Activated gamma-delta T cell treated with anti-CD3 and anti-CD28 coated beads, Interleukin-2, amount 50 U/mL, for 16 hours (primary cell): ENCODE measurements around the gene PRKCA.
"Not testable (repeated sequence)": the region's sequence is repeated elsewhere in the genome, so short reads cannot be mapped to it uniquely, and the experiment has no call there.

Experiments used
- DNase-seq: peaks from one replicate; pipeline ENCODE4 v3.0.0-alpha.2; 2020; ENCODE audit warnings: low read depth

The PRKCA gene

DNA sequence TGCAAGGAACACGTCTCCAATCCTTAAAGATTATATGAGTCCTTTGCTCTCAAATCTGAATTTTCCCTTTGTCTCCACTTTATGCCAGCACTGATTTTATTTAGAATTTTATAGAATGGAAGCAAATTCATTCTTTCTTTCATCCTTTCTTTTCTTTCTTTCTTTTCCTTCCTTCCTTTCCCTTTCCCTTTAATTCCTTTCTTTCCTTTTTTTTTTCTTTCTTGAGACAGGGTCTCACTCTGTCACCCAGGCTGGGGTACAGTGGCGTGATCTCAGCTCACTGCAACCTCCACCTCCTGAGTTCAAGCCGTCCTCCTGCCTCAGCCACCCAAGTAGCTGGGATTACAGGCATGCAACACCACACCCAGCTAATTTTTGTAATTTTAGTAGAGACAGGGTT is 187.2 kb downstream of the PRKCA start:
- not testable (repeated sequence) for DNase-seq

DNA sequence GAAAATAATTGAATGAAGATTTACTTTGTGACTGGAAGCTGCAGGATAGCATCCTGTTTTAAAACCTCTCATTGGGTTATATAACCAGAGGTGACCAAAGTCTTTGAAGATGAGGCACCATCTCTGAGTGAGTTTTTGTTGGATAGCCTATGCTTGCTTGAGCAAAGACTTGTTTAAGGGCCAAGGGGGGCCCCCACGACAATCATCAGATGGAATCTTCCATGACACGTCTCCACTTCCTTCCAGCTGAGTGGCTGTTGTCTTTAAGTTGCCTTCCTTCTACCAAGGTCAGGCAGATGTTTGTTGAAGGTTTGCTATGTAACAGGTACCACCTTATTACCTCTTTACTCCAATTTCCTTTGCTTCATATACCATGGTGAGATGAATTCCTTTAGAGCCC is 188.8 kb downstream of the PRKCA start:
- DNase-seq: no peak

DNA sequence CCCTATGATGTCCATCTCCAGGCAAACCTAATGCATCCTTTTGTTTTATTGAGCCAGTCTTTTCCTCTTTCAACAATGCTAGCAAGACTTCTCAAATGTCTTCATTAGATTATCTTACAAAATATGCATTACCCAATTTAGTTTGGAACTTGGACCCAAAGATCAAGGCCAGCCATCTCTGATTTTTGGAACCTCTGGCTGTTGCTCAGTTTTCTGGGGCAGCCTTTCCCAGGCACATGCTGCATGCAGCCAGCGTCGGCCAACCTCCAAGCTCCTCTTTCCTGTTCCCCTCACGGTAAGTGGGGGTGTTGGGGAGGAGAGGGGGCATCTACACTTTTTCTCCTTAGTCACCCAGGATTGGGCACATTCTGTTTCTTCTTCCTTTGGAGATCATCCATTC is 189.3 kb downstream of the PRKCA start:
- DNase-seq: no peak

DNA sequence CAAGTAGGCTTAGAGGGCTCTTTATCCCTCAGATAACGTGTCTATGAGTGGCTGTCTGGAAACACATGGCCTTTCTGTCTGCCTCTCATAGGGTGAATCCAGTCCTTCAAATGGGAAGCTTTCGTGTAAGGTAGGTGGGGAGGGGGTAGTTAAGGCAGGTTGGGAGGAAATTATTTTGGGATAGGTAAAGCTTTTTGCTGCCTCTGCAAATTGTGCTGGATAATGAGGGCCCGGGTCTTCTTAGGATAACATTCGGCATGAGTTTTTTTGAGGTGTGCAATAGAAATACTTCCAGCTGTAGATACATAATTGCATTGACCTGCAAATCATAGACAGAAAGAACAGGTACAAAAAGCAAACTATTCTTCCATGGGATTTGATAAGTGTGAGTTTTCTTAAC is 189.7 kb downstream of the PRKCA start:
- no peak for DNase-seq

DNA sequence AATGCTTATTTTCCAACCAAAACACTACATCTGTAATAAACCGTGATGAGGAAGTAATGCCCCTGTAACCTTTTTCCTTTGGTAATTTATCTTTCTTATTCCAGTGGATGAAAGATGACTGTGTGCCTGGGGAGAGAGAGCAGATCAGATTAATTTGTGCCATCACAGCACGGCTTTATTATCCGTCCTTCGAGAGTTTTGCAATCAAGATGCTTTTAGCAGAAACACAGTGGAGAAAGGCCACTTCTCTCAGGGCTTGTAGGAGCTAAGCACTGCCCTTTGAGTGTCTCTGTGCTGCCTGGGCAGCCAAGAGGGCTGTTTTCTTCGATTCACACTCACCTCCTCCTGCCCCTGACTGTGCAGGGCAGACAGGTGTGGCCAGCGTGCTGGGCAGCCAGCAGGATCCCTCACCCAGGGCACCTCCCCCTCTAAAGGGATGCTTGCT is 190.2 kb downstream of the PRKCA start:
- no peak for DNase-seq

DNA sequence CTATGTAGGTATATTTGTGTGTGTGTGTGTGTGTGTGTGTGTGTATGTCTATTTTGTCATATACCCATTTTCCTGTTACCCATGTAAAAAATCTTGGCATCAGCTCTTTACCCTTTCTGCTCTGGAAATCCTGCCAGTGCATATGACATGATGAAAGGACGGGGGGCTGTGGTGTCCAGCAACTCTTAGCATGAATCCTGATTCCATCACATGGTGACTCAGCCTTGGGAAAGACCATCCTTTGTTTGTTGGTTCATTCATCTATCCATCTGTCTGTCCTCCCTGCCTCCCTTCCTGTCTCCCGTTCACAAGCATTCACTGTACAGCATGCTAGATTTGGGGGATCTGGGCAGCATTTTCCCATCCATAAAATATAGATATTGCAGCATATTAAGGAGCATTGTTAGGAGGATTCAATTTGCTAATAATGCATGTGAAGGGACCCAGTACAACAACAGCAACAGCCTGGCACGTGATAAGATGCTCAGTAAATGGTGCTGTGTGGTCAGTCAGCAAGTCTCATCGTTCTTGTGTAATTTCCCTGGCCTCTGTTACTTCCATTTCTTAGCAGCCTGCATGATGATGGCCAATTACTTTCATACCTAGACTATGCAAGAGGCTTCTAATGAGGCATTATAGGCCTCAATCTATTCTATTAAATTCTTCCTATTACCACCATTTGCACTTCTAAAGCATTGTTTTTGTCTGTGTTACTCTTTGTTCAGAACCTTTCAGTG is 191.0 kb downstream of the PRKCA start:
- no peak for DNase-seq

DNA sequence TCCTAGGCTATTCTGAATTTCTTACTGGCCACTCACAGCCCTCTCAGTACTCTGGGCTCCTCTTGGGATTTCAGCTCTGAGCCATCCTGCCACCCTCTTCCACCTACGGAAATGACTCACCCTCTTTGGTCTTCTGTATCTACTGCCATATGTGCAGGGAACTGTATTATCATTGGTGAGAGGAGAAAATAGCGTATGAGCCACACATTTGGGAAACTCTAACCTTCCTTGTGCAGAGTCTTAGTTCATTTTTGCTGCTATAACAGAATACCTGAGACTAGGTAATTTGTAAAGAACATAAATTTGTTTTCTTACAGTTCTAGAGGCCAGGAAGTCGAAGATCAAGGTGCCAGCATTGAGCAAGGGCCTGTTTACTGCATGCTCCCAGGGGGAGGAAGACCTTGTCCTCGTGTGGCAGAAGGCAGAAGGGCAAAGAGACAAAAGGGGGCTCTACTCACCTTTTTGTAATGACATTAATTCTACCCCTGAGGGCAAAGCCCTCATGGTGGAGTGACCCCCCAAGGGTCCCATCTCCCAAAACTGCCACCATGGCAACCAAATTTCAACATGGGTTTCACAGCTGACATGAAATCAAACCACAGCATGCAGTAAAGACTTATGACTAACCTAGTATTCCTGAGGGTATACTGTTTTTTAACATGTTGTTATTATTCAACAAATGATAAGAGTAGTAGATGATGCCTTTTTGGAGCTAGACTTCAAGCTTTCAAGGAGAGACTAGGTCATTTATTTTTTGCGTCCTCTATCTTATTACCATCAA is 191.8 kb downstream of the PRKCA start:
- no peak for DNase-seq

DNA sequence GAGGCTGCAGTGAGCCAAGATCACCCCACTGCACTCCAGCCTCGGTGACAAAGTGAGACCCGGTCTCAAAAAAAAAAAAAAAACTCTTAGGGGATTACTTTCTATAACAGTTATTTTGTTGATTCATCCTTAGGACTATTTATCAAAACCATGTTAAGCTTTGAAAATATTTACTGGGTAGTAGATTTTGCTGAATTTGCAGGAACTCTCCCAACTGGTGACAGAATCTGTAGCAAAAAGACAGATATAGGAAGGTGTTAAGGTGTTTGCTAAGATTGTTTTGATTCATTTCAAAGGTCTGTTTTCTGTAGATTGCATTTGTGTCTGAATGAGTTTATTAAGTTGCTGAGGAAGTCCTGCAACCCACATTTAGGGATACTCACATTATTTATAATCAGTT is 192.6 kb downstream of the PRKCA start:
- no peak for DNase-seq

DNA sequence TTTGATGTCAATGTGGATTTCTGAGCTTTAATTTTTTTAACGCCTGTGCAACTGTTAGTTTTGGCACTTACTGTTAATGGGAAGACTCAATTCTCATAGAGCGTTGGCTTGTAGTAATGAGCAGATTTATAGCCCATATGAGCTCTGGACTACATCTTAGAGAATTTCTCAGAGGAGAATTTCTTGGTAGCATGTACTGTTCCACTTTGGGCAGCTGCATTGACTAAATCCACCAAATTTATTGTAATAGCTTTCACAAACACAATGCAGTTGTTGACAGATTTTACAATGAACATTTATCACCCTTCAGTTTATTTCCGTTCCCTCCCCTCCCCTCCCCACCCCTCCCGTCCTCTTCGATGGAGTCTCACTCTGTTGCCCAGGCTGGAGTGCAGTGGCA is 193.9 kb downstream of the PRKCA start:
- no peak for DNase-seq

DNA sequence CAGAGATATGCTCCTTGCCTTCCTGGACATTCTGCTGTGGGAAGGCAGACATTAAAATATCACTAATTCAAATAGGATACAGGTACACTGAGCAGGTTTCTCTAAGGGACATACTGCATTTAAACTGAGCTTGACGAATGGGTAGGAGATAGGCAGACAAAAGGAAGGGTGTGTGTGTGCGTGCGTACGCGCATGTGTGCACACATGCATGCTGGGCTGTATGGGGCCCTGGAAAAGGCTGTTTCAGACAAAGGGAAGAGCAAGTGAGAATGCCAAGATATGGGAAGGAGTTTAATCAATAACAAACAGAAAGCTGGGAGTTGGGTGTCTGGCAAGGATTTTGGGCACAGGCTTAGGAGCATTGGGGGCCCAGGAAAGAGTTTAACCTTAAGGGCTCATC is 196.2 kb downstream of the PRKCA start:
- DNase-seq: no peak

DNA sequence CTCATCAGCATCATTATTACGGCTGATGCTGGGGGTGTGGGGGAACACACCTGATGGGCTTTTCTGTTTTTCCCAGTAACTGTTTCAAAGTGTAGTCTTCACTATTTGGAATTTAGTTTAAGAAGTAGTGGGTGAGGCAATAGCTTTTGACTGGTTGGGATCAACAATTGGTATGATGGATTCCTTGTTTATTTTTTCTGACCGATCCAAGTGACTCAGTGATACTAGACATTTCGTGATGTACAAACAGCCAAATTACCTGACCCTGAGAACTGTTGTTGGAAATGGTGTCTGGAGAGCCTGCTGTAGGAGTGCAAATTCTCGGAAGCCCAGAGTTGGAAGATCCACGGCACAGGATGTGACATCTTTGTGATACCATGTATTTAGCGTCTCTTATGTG is 204.2 kb downstream of the PRKCA start:
- no peak for DNase-seq

DNA sequence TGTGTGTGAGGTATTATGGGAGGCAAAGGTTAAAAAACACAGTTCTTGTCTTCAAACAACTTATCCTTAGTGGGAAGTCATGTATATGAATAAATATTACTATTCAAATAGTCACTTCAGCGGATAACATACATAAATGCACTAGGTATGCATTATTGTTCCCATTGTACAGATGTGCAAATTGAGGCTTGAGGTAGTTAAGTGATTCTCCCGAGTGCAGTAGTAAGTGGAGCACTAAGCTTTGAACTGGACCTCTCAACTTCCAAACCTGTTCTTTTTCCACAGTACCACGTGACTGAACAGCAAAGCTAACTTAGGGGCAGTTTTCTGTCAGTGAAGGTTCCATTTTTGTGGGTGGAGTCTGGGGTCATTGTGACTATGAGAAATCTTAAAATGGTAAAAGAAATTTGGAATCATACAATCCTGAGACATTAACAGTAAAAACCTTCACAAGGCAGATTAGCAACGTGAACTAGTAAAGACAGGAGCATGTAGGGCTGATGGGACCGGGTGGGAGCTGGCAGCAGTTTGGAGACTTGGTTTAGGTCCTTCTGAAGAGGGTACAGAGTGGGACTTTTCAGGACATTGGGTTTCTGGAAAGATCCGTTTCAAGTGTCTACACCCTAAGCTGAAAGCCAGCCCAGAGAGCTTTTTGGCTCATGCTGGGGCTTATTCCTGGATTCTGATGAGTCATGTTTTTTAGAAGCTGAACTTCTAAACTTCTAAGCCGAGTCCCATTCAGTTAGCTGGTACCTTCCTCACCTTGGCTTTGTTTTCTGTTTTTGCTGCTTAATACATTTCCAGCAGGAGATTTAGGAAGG is 204.9 kb downstream of the PRKCA start:
- DNase-seq: no peak

DNA sequence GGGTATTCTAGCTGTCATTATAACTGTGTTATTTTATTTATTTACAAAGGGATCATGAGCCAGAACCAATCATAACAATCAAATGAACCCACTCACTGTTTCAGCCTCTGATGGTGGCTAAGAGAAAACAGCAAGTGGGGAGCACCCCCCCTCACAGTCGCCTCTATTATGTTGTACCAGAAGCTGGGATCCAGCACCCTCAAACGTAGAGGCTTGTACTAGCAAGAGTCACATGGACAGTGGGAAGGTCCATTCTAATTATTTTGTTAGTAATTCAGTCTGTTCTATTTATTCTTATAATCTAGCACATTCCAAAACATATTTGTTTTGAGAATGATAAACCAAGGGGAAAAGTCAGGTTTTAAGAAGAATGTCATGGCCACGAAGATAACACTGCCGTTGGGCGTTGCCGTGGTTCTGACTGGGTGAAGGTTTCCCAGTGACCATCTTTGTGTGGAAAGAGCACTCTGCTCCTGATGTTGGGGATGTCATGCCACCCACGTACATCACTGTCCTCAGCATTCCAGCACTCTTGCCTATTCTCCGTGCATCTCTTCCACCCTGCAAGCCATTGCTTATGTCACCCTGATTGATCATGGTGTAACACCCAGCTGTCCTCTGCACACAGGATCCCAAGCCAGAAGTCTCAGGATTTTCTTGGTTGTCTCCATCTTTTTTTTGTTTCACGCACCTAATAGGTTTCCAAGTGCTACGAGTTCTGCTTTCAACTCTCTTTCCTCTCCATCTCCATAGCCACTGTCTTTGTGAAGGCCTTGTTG is 205.8 kb downstream of the PRKCA start:
- DNase-seq: no peak

DNA sequence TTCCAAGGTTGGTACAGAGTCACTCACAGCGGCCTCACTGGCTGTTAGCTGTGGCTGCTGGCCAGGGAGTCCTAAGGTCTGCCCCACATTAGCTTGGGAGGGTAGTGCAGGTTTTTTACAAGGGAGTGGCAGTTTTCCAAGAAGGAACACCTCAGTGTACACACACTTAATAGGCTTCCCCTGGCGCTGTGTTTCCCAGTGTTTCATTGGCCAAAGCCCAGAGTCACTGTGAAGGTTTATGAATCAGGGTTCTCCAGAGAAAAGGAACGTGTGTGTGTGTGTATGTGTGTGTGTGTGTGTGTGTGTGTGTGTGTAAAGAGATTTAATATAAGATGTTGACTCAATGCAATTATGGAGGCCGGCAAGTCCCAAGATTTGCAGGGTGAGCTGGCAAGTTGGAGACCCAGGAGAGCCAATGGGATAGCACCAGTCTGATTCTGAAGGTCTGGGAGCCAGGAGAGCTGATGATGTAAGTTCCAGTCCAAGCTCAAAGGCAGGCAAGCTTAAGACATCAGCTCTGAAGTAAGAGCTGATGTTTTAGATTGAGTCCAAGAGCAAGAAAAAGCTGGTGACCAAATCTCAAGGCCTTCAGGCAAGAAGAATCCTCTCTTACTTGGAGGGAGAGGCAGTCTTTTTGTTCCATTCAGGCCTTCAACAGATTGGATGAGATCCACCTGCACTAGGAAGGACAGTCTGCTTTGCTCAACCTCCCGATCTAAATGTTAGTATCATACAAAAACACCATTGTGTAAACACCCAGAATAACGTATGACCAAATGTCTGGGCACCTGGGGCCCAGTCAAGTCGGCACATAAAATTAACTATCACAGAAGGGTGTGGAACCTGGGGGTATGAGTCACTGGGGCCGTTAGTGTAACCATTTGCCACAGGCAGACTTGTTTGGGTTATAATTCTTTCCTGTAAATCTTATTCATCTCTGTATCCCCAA is 206.8 kb downstream of the PRKCA start:
- no peak for DNase-seq

DNA sequence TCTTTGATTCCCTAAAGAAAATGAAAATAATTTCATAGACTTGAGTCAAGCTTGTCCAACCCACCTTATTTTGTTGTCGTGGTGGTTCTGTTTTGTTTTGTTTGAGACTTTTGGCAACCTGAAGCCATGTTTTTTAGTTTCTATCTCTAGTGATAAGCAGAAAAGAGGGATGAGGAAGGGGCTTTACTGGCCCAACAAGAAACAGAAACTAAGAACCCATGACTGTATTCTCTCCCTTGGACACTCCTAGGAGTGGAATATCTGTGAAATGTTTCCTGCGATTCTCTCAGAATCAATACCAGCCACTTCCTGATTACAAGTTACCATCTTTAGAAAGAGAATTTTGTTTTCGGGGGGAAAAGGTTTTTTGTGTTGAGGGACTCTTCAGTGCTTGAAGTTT is 207.5 kb downstream of the PRKCA start:
- DNase-seq: no peak

DNA sequence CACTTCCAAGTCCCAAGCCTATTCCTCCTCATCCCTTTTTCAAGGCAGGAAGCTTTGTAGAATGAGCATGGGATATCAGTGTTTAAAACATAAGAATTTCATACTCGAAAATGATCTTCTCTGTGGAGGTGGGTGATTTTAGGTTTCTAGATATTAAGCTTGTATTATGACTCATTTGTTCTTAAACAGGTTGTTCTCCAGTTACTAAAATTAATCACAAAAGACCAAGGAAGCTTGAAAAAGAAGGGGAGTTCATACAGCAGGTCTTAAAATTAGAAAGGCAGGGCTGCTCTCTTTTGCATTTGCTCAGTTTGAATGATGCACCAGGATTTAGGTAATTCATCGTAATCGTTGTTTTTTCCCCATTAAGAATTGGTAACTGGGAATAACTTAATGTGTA is 208.7 kb downstream of the PRKCA start:
- no peak for DNase-seq

DNA sequence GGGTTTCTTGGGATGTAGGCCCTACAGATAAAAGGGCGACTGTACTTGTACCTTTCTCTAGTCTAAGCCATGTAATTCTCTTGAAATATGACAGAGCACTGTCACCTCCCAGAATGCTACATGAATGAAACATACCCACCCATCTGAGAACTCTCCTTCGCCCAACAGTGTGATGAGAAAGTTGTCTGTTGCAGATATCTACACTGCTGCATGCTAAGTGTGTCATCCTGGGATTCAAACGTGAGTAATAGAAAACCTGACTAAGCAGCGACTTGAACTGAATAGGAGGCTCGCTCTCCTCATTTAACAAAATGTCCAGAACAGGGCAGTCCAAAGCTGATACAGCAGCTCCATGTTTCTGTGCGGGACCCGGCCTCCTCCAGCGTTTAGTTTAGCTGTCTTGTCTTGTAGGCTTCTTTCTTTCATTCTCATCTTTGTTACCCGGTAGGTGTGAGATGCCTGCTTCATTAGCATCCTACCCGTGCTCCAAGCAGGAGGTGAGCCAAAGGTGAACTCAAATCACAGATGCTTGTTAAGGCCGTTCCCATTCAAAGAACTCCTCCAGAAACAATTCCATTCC is 211.9 kb downstream of the PRKCA start:
- no peak for DNase-seq

DNA sequence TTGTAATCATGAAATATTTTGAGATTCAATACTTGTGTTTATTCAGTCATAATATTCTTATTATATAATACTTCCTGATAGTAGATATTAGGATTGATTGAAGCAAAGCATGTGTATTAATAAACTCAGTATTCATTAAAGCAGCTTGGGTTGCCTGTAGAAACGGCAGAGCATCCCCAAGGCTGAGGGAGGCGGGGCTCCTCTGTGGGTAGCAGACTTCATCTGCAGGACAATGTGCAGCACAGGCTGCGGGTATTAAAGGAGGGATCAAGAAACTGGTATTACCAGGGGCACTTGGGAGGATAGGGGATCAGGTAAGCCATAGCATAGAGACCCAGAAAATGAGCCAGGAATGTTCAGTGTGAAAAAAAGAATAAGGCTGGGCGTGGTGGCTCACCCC is 213.6 kb downstream of the PRKCA start:
- no peak for DNase-seq

DNA sequence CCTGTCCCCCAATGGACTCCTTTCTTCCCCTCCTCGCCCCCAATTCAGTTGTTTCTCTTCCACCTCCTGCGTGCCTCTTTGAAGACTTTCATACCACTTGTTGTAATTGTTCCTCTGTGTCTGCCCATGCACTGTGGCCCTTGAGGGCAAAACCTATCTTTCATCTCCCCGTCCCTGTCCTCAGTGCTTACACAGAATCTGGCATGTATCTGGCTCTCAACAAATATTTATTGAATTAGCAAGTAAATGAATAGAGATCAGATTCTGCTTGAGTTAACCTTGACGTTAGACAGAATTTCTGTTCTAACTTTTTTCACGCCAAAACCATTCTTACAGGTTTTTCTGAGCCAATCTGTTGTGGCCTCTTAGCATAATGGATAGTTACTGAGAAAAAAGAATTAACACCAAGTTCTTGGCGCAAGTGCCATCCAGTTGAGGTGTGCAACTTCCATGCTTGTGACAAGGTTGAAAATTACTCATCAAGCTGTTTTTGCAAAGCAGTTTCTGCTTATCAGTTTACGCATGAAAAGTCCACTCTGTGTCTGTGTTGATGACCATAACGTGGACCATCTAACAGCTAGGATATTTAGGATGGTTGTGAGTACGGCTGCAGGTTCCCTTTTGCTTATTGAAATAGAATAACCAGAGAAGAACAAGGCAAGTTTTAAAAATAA is 215.1 kb downstream of the PRKCA start:
- no peak for DNase-seq

DNA sequence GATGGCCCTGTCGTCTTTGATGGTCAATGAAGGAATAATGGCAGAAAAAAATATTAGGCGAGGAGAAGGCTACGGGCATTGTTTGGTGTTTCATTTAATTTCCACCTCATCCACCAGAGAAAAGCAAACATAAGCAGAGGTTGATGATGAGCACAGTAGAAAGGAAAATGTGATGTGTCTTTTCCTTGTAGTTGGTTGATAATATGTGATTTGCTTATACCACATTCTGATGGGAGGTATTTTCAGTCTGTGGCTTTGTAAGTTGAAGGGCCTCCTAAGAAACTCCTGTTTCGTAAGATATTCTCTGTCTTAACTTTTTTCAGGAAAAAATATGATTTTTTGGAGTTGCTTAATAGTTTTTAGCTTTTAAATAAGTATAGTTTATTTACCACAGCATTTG is 215.7 kb downstream of the PRKCA start:
- no peak for DNase-seq
